Stimulated activated CD4-positive, alpha-beta T cell treated with anti-CD3 and anti-CD28 coated beads, Interleukin-12 subunit alpha, Interleukin-12 subunit beta, amount 100 ng/mL, for 4 hours (primary cell): ENCODE results near the gene KCNQ2.
"Not testable (repeated sequence)": the region's sequence is repeated elsewhere in the genome, so short reads cannot be mapped to it uniquely, and the experiment has no call there.

Experiments
- DNase-seq: peaks from one replicate; pipeline ENCODE4 v3.0.0-alpha.2; 2020

The KCNQ2 gene

DNA sequence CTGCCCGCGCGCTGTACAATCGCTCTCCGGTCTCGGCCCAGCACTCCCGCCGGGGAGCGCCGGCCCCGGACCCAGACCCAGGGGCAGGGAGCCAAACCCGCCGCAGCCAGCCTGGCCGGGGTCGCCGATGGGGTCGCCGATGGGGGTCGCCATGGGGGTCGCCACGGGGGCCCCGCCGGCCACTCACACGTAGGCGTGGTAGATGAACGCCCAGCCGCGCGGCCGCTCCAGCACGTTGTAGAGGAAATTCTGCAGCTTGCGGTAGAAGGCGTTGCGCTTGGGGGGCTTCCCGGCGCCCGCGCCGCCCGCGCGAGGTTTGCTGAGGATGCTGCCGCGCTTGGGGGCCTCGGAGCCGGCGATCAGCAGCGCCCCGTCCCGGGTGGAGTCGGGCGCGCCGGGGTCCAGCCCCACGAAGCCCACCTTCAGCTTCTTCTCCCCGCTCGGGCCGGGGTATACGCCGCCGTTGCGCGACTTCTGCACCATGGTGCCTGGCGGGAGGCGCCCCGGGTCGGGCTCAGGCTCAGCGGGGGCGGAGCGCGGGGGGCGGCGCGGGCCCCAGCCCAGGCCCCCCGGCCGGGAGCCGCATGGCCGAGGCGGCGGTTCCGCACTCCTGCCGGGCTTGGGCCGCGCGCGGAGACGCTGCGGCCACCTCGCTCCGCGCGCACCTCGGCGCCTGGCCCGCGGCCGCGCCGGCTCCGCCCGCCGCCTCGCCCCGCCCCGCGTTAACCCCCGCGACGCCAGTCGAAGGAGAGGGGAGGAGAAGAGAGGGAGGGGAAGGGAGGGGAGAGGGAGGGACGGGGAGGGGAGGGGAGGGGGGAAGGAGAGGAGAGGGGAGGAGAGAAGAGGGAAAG, at the start of gene KCNQ2:
KCNQ2 (minus strand) TSS at position 675 of the 851 bp plus-strand sequence; CDS start at position 483, 192 bp downstream.
- no peak for DNase-seq

DNA sequence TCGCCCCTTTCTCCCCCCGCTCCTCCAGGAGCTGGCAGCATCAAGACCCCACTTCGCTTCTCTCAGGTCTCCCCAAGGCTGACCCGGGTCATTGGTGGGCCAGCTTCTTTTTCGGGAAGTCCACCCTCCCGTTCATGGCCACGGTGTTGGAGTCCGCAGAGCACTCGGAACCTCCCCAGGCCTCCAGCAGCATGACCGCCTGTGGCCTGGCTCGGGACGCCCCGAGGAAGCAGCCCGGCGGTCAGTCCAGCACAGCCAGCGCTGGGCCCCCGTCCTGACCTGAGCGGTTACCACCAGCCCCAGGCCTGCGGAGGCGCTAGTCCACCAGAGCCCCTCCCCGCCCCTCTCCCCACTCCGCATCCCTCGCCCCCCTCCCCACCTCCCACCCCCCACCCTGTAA, 49.1 kb upstream of the KCNQ2 start:
- DNase-seq: no peak

DNA sequence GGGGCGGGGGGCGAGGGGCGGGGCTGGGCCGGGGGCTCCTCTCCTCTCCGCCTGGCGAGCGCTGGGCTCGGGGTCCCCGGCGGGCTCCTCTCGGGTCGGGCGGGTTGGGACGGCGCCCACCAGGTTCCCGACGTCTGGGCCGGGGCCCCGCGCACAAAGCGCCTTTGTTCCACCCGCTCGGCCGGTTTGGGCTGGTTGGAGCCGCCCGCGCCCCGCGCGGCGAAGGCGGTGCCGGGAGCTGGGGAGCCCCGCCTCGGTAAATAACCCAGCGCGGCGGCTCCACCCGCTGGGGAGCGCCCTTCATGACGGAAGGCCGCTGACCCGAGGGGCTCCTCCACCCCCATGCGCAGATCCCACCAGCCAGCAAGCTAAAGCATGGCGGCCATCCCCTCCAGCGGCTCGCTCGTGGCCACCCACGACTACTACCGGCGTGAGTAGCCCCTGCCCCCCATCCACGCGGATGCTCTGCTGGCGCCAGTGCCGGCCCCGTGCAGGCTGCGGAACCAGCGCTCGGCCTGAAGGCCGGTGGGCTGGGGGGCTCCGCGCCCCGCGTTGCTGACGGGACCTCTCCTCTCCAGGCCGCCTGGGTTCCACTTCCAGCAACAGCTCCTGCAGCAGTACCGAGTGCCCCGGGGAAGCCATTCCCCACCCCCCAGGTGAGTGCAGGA, 48.6 kb upstream of the KCNQ2 start:
- peak; percentile 70 for DNase-seq

DNA sequence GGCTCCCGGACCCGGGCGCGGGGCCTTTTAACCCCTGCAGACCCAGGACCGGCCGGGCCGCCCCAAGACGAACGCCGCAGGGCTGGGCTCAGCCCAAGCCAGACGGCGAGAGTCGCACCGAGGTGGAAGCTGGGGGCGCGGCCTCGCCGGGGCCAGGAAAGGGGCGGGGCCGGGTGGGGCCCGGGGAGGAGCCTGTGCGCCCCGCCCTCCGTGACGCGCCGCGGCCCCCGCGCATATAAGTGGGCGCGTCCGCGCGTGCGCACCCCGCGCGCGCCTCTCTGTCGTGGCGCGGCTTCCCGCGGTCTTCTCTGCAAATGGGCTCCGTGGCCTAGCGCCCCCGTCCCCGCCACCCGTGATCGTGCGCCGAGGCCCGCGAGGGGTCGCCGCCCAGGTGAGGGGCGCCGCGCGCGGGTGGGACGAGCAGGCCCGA, 48.1 kb upstream of the KCNQ2 start, which contains the start of gene PPDPF:
PPDPF (plus strand) TSS at position 262 of the 430 bp plus-strand sequence. CDS start 544 bp downstream, outside the sequence.
- DNase-seq: peak; percentile 87

DNA sequence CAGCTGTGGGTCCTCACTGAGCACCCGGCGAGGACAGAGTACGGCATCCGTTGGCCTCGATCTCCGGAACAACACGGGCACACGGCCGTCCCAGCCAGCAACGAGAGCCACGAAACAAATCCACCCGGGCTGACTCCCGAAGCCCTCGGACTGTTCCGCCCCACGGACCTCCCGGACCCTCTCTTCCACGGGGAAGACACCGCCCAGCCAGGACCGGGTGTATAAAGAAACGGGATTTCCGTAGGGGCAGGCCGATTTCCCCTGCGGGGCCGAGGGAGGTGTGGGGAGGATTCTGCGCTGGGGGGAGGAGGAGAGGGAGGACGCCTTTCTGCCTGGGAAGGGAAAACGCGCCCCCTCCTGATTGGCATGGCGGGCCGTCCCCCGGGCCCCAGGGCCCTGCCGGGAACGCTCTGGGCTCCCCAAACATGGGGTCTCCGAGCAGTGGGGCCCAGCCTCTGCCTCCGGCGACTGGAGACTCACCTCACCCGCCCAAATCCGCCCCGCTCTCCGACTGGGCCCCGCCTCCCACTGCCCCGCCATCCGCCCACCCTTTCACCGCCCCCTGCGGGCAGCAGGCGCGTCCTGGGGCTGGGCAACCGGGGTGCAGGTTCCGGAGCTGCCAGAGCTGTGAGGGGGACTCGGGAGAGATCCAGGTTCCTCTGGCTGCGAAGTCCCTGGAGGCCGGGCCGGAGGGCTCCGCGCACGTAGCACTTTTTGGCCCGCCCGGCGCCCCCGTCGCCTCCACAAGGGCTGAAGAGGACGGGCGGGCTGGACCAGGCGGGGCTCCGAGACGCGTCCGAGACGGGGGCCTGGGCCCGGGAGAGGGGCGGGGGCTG, 47.4 kb upstream of the KCNQ2 start:
- peak; percentile 59 for DNase-seq

DNA sequence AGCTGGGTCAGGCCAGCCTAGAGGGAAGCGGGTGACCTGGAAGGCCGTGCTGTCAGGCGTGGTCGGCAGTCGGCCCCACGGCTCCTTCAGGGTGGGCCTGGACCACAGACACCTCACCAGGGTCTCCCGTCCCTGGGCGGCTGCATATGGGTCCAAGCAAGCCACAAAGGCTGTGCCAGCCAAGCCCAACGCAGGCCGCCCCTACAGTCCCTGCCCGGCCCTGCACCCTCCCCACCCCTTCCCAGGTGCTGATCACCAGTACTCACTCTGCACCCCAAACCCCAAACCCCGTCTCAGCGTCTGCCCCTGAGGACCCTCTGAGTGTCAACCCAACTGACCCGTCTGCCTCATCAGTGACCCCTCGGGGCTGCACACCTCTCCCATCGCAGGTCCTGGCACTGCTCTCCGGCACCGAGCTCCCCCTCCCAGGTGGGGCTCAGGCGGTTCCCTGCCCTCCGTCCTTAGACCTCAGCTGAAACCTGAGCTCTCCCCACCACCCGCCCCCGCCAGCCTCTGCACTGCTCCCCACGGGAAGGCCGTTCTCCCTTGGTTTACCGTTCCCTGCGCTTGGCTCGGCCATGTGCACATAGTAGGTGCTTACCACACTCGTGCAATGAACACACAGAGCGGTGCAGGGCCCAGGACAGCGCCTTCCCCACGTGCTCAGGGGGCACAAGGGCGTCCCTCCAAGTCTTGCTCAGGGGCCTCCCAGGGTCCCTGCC, 46.7 kb upstream of the KCNQ2 start:
- no peak for DNase-seq

DNA sequence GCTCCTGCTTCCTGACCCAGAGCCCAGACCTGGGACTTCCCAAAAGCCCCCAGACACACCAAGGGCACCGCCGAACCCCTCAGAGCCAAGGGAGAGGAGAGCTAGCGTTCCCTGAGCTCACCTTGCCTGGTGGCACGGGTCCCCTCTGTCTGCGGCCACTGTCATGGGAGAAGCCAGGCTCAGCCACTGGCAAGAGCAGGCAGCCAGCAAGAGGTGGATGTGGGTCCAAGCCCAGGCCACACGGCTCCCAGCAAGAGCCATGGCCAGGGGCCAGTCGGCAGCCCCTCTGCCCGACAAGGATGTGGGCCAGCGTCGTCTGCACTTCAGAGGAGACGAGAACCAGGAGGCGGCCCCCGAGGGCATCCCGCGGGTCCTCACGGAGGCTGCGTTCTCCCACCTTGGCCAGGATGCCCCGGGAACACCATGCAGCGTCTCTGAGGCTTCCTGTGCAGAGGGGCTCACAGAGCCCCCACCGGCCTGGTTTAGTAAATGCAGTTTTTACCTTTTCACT, 46.0 kb upstream of the KCNQ2 start:
- no peak for DNase-seq

DNA sequence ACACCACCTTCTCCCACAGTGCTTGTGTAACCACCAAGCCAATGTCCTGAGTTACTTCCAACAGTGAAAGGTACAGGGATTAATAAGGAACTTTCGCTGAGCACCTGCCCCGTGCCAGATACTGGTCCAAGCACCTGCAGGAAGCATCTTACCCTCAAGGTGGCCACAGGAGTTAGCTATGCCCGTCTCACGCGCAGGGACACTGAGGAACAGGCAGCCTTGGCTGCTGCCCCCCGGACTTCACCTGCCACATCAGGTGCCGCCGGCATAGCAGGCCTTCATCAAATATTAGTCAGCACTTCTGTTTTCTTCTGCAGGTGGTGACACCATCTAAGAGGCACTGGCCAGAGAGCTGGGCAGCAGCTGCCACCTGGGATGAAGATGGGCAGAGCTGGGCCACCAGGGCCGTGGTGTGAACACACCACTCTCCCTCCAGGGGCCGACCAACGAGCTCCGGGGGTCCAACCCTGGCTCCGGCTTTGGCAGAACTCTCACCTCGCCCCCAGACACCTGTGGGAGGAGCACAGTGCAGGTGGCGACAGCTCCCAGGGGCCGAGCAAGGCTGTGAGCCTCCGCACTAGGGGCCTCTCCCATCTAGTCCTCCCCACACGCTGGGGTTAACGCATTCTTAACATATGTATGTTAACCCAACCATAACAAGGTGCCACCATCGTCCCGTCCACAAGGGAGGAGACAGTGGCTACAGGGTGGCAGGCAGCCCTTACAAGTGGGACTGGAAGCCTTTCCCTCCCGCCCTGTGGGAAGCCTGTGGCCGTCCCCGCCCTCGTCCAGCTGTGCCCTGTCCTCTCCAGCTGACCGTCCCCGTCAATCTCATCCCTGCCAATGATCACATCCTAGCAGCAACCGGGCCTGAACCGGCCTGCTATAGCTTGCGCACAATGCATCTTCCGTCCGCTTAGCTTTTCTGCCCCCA, 45.2 kb upstream of the KCNQ2 start:
- DNase-seq: no peak

DNA sequence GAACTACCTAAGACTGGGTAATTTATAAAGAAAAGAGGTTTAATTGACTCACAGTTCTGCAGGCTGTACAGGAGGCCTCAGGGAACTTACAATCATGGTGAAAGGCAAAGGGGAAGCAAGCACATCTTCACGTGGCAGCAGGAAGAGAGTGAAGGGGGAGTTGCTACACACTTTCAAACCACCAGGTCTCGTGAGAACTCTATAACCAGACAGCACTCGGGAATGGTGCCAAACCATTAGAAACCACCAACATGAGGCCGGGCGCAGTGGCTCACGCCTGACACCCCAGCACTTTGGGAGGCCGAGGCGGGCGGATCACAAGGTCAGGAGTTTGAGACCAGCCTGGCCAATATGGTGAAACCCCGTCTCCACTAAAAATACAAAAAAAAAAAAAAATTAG, 42.1 kb upstream of the KCNQ2 start:
- DNase-seq: not testable (repeated sequence)

DNA sequence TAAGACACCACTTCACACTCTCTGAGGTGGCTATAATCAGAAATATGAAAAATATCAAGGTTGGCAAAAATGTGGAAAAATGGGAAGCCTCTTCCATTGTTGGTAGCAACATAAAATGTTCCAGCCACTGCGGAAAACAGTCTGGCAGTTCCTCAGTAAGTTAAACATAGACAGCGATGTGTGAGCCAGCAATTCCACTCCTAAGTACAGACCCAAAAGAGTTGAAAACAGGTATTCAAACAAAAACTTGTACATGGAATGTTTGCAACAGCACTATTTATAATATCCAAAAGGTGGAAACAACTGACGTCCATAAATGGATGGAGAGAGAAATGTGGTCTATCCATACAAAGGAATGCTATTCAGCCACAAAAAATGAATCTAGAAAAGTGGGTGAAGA, 40.8 kb upstream of the KCNQ2 start:
- DNase-seq: no peak

DNA sequence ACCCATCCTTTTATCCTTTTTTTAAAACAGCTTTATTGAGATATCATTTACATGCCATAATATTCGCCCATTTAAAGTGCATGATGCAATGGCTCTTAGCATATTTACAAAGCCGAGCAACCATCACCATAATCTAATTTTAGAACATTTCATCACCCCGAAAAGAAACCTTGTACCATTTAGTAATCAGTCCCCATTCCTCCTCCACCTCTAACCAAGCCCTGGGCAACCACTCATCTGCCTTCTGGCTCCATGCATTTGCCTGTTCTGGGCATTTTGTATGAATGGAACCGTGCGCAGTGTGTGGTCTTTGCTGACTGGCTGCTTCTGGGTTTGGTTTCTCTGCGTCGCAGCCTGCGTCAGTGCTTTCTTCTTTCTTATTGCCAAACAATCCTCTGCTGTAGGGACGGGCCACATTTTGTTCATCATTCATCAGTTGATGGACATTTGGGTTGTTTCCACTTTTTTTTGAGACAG, 36.7 kb upstream of the KCNQ2 start:
- no peak for DNase-seq

DNA sequence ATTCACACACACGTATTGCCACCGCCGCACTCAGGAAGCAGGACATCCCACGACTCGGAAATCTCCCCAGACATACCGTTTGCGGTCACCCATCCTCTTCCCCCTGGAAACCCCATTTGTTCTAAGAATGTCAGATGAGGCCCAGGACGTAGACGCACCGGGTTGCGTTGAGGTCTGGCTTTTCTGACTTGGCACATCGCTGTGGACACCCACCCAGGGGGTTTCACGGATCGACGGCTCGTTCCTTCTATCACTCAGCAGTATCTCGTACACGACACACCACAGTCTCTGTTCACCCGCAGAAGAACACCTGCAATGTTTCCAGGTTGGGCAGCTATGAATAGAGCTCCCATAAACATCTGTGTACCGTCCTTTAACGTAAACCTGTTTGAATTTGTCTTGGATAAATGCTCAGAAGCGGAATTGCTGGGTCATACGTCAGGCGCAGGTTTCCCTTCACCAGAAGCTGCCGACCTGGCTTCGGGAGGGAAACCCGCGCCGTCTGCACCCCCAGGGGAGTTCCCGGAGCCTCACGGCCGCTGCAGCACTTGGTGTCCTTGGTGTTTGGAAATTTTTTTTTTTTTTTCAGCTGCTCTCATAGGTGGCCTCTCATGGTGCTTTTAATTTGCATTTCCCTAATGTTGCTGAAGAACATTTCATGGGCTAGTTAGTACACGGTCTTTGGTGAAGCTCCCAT, 35.8 kb upstream of the KCNQ2 start:
- DNase-seq: no peak

DNA sequence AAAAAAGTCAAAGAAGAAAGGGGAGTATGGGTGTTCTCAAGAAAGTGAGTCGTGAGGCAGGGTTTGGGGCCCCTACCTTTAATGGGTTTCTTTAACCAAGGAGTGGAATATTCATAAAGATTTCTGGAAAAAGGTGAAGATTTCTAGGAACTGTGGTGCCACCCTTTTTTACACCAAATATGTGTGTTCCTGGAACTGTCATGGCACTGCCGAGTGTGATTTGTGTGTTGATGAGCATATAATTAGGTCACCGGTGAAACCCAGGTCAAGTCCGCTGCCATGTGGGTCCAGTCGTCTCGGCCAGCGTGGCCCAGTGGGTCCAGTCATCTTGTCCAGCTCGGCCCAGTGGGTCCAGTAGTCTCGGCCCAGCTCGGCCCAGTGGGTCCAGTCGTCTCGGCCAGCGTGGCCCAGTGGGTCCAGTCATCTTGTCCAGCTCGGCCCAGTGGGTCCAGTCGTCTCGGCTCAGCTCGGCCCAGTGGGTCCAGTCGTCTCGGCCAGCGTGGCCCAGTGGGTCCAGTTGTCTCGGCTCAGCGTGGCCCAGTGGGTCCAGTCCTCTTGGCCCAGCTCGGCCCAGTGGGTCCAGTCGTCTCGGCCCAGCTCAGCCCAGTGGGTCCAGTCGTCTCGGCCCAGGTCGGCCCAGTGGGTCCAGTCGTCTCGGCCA, 34.8 kb upstream of the KCNQ2 start:
- no peak for DNase-seq

DNA sequence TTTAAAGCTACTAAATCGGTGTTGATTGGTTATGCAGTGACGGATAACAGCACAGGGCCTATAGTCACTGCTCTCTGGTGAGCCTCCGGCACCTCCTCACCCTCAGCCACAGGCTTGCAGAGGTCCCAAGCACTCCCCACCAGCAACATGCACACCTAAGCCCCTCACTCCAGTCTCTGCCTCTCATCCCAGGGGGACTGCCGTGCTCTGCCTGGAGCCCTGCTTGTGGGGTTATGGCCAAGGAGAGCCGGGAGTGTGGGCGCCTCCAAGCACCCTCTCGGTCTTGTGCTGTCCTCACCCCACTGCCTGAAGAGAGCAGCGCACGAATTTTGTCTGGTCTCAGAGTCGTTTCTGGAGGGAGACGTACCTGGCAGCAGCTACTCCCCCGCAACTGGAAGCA, 33.3 kb upstream of the KCNQ2 start:
- DNase-seq: no peak

DNA sequence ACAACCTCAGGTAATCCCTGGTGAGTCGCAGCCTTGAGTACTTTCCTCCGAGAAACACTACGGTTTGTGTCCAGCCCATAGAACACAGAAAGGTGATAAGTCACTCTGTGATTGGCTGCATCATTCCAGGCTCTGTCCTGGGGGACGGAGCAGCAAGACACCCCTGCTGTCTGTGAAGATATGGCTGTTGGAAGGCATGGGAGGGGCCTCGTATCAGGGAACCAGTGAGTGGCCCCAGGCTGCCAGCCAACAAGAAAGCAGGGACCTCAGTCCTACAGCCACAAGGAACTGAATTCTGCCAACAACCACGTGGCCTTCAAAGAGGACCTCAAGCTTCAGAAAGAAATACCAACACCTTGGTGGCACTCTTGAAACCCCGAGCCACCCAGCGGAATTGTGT, 32.8 kb upstream of the KCNQ2 start:
- no peak for DNase-seq

DNA sequence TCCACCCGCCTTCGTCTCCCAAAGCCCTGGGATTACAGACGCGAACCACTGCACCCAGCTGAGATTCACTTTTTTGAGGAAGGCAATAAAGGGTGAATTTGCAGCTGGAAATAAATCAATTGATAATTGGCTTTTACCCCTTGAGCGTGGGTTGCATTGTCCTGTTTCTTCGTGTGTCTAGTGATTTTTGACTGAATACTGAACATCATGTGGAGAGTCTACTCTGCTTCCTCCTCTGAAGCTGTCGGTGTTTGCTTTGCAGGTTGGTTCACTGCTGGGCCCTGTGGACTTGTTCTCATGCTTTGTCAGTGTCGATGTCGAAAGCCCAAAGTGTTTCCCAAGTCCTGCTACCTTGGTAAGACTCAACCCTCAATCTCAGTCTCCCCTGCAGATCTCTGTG, 32.2 kb upstream of the KCNQ2 start:
- DNase-seq: no peak

DNA sequence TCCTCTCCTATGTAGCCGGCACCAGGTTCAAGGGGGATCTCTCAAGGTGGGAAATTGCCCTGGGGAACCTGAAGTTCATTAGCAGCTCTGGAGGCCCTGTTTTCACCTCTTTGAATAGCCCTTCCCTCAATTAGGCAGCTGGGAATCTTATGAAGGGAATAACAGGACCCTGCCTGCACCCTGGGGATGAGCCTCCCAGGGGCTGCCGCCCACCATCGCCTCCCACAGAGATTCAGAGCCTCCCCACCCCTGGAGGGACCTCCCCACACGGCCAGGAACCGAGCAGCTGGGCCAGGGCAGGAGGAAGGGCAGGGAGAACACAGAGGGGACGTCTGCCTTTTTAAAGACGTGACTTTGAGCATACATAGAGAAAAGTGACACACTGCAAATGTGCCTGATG, 31.1 kb upstream of the KCNQ2 start:
- no peak for DNase-seq

DNA sequence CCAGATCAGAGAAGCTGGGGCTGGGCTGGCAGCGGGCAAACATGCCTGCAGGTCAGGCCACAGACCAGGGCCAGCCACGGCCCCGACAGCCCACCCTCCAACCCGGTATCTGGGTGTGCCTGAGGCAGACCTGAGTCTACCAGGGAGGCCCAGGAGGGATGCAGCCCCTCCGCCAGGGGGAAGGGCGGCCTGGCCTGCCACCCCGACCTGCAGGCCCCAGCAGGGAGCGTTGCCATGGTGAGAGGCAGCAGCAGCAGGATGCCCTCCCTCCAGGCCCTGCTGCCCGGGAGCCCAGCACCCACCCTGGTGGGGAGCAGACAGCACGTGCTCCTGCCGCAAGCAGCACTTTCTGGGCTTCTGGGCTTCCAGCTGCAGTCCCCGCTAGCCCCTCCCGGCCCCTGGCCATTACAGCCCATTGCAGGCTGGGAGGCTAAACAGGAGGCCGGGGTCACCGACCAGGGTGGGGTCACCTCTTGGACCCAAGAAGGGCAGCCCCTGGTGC, 30.3 kb upstream of the KCNQ2 start:
- no peak for DNase-seq

DNA sequence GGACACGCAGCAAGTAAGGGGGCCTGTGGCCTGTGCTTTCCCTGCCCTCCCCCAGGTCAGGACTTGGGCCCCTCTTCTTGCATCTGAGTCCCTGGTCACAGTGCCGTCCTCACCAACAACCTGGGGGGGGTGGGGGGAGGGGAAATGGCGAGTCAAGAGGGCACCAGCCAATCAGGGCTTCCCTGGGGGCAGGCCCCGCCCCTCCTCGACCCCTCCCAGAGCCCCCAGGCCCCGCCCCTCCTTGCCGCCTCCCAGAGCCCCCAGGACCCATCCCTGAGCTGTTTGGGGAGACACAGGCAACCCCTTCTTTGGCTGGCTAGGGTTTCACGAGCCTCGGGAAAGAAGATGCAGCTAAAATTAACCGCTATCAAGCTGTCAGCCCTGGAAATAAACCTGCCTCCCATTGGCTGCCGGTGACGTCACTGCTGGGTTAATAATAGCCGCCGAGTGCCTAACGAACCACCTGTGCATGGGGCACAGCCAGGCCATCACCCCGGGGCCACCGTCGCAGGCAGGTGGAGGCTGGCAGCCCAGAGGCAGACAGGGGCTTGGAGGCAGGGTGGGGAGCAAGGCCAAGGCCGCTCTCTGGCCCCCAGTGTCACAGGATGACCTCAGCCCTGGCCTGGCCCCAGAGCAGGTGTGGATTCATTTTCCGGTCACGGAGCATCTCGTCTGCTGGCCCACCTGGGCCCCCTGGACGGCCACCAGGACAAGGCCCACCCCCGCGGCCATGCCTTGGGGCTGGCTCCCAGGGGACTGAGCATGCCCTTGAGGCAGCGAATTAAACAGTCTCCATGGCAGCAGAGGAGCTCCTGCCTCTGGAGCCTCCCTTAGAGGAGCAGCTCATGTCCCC, 29.6 kb upstream of the KCNQ2 start:
- no peak for DNase-seq
